Measurements from ENCODE around the gene GRN. TPM values are rescaled to one million over a fixed set of nuclear protein-coding genes. Genes with fewer than 3 reads are reported as not detected.

The GRN gene
- total RNA-seq, 1 experiment from 2014 or later = 206 TPM

GRCh38 chr17:44383861-44384260, 38.8 kb downstream of the GRN start (continued):
- TF ChIP-seq ZBTB33 (IDR thresholded peaks at IDR 0.05; ENCODE audit: extremely low read depth, insufficient replicate concordance, low read length) = no peak
- no peak for TF ChIP-seq EGR1 (IDR thresholded peaks at IDR 0.05; ENCODE audit: low read depth)
- no peak for TF ChIP-seq EZH2 (IDR thresholded peaks at IDR 0.05)
- no peak for TF ChIP-seq MAX (IDR thresholded peaks at IDR 0.05)

DNA sequence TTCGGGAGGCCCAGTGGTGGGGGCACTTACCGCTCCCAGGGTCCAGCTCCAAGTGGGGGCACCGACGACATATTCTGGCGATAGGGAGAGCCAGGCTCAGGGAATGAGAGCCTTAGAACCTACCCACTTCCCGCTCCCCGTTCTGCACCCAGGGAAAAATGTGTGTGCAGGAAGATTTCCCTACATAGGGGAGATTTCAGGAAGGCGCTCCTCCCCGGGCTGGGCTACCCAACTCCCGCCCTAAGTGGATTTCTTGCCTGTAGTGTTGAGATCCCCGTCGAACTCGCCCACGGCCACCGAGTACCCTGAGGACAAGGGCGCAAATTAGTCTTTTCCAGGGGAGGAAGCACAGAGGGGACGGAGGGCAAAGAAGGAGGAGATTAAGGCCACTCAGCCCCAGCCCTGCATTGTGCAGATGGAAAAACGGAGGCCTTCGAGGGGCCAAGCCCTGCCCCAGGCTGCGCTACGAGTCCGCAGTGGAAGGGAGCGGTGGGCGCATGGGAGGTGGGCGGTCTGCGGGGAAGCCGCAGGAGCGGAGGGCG, 39.2 kb downstream of the GRN start:
- no TSS peak for BruUV-seq (replicated peaks)
- CTCF ChIA-PET = interaction anchor here (1.2 kb wide), 1 partner anchor 8 kb away, joined by 9 read pairs; no protein-coding TSS in a partner anchor
- no peak overlapping the region for H3K9ac ChIP-seq (ENCODE audit: low read length)
- DNase-seq (ENCODE audit: low read depth, low spot score) (no peak), ATAC-seq (no peak)
- no peaks in the 10 kb centered on the region for H3K27me3 ChIP-seq (ENCODE audit: insufficient read depth, low read length)
- peak overlapping the region; percentile 29; the same call in 1 of the 2 replicates for H3K27ac ChIP-seq (ENCODE audit: low read depth, low read length)
- no peaks in the 10 kb centered on the region for H3K9me3 ChIP-seq (ENCODE audit: control insufficient read depth in 1 of 2, insufficient read depth in 1 of 2, low read depth in 1 of 2, low read length in 2 of 2)
- H3K4me1 ChIP-seq (ENCODE audit: control insufficient read depth in 1 of 2, insufficient read depth in 2 of 2, low read length in 2 of 2) = peaks cover 4 to 18% of the 10 kb centered on the region in 2 experiments; a peak in 3 of 4 replicates
- no peak overlapping the region for H2AFZ ChIP-seq (ENCODE audit: low read depth, low read length, poor library complexity, severe bottlenecking)
- POLR2A ChIA-PET = interaction anchor here (1.3 to 1.5 kb wide), 3 partner anchors 9 to 21 kb away, joined by 3 to 7 read pairs (median 7); partner anchors contain the start of gene FAM171A2
- no peaks in the 10 kb centered on the region for H3K79me2 ChIP-seq (ENCODE audit: insufficient read depth, low read length)
- peak overlapping the region; percentile 98 for H3K4me2 ChIP-seq (ENCODE audit: low read length)
- no peak overlapping the region for H3K4me3 ChIP-seq (replicated peaks in 1 of 2; ENCODE audit: low read depth in 1 of 2, low read length in 2 of 2)
- no peaks in the 10 kb centered on the region for H3K36me3 ChIP-seq (ENCODE audit: control insufficient read depth in 1 of 2, insufficient read depth in 2 of 2, low read length in 2 of 2)
- RAD21 ChIA-PET (ENCODE audit: low non-redundant PET in 1 of 2, low total read pairs in 2 of 2, uncharacterized antibody in 2 of 2, unreplicated experiment in 2 of 2) = no interaction called here
- H4K20me1 ChIP-seq (ENCODE audit: insufficient read depth) = no peaks in the 10 kb centered on the region
- H3K9me2 ChIP-seq (ENCODE audit: insufficient read depth) = no peaks in the 10 kb centered on the region
- intact Hi-C loops (cut with micrococcal nuclease) = no loop called here
- TF ChIP-seq POLR2AphosphoS5 (IDR thresholded peaks at IDR 0.05; ENCODE audit: low read depth, low read length) (no peak), ZBTB33 (IDR thresholded peaks at IDR 0.05; ENCODE audit: extremely low read depth, insufficient replicate concordance, low read length) (no peak), ELF1 (IDR thresholded peaks at IDR 0.05; ENCODE audit: borderline replicate concordance, low read depth) (no peak), POLR2A (IDR thresholded peaks at IDR 0.05; ENCODE audit: borderline replicate concordance, extremely low read depth, insufficient read depth, insufficient read length) (no peak), SIN3A (IDR thresholded peaks at IDR 0.05; ENCODE audit: low read depth) (no peak), CBX3 (IDR thresholded peaks at IDR 0.05; ENCODE audit: low read depth) (no peak), YY1 (IDR thresholded peaks at IDR 0.05; ENCODE audit: extremely low read depth, insufficient replicate concordance, low read depth, low read length) (no peak), RAD21 (IDR thresholded peaks at IDR 0.05; ENCODE audit: low read depth) (no peak), ZFX (IDR thresholded peaks at IDR 0.05) (no peak), ATF3 (IDR thresholded peaks at IDR 0.05) (no peak), TCF7L2 (IDR thresholded peaks at IDR 0.05; ENCODE audit: borderline replicate concordance, extremely low read depth, insufficient read depth, insufficient read length) (no peak), SP1 (IDR thresholded peaks at IDR 0.05; ENCODE audit: low read depth) (no peak), EZH2phosphoT487 (IDR thresholded peaks at IDR 0.05; ENCODE audit: borderline replicate concordance) (no peak), FOSL1 (IDR thresholded peaks at IDR 0.05; ENCODE audit: low read depth) (no peak), EGR1 (IDR thresholded peaks at IDR 0.05; ENCODE audit: low read depth) (no peak), MAX (IDR thresholded peaks at IDR 0.05) (no peak), EZH2 (IDR thresholded peaks at IDR 0.05) (no peak)

Data from HCT116 (cell line).